ENCODE data around the gene TANC1. TPM values are rescaled to one million over a fixed set of nuclear protein-coding genes. Genes with fewer than 3 reads are reported as not detected.

Gene TANC1
- polyA plus RNA-seq, 2 of the 4 experiments (the other 2 are of a cell fraction), result 9.2 to 21.2 TPM

- TF ChIP-seq CEBPB (IDR thresholded peaks at IDR 0.05), result no peak
- no peak for TF ChIP-seq CTCF (IDR thresholded peaks at IDR 0.05)
Observed at GRCh38 chr2:159192371-159192918, 224.0 kb downstream of the TANC1 start (continued).

- CTCF ChIA-PET, result interaction anchor here (0.7 kb wide), 1 partner anchor 642 kb away, joined by 3 read pairs; no protein-coding TSS in a partner anchor
Observed at GRCh38 chr2:159193791-159194190, 225.4 kb downstream of the TANC1 start.

GRCh38 chr2:159194241-159194640, 225.8 kb downstream of the TANC1 start:
- ATAC-seq, result no peak
- Histone ChIP-seq H3K27ac (no peak overlapping the region), H3K4me2 (no peak overlapping the region), H3K9me3 (no peaks in the 10 kb centered on the region), H3K4me3 (no peak overlapping the region), H3K4me1 (no peaks in the 10 kb centered on the region)
- DNase-seq (ENCODE audit: low read depth in 1 of 2, low spot score in 1 of 2), result no peak
- 85% methylated on average over 10 of the region's 10 CpGs for WGBS (ENCODE audit: missing lambda C conversion rate)
- ChIA-PET CTCF (no interaction called here), POLR2A (no interaction called here)
- FAIRE-seq, result no peak
- TF ChIP-seq ELK1 (IDR thresholded peaks at IDR 0.05; ENCODE audit: low read depth, low read length) (no peak), EP300 (IDR thresholded peaks at IDR 0.05) (no peak), NFE2L2 (conservative IDR thresholded peaks at IDR 0.05; ENCODE audit: low read length) (no peak), CBX8 (IDR thresholded peaks at IDR 0.05) (no peak), KDM1A (IDR thresholded peaks at IDR 0.05; ENCODE audit: low read depth) (no peak), NPAS2 (CRISPR knock-in tag; IDR thresholded peaks at IDR 0.05; ENCODE audit: borderline replicate concordance) (no peak), HES2 (IDR thresholded peaks at IDR 0.05) (no peak), PHF8 (IDR thresholded peaks at IDR 0.05; ENCODE audit: borderline replicate concordance, low read depth) (no peak), RFX5 (IDR thresholded peaks at IDR 0.05) (no peak), FOXS1 (CRISPR knock-in tag; IDR thresholded peaks at IDR 0.05) (no peak), SREBF2 (IDR thresholded peaks at IDR 0.05) (no peak), HOXB5 (CRISPR knock-in tag; IDR thresholded peaks at IDR 0.05) (no peak), JUNB (IDR thresholded peaks at IDR 0.05) (no peak), FOSB (CRISPR knock-in tag; IDR thresholded peaks at IDR 0.05) (no peak), RAD21 (conservative IDR thresholded peaks at IDR 0.05 in 1 of 2, IDR thresholded peaks at IDR 0.05 in 1 of 2) (no peak), KDM5A (IDR thresholded peaks at IDR 0.05) (no peak), BCL3 (IDR thresholded peaks at IDR 0.05) (no peak)

More at GRCh38 chr2:159193791-159194190, 225.4 kb downstream of the TANC1 start:
- FAIRE-seq (no peak), DNase-seq (ENCODE audit: low read depth in 1 of 2, low spot score in 1 of 2) (no peak), ATAC-seq (no peak)
- 92% methylated on average over 4 of the region's 4 CpGs for WGBS (ENCODE audit: missing lambda C conversion rate)
- H3K27ac ChIP-seq, result no peak overlapping the region
- no peak for TF ChIP-seq CTCF (IDR thresholded peaks at IDR 0.05)
- TF ChIP-seq CHD2 (IDR thresholded peaks at IDR 0.05; ENCODE audit: low read length, partially characterized antibody), result no peak
- no peak for TF ChIP-seq PBX3 (IDR thresholded peaks at IDR 0.05)
- no peak for TF ChIP-seq E2F6 (IDR thresholded peaks at IDR 0.05; ENCODE audit: borderline replicate concordance, low read depth)
- no peak overlapping the region for H3K4me2 ChIP-seq
- no peaks in the 10 kb centered on the region for H3K4me1 ChIP-seq
- no peaks in the 10 kb centered on the region for H3K9me3 ChIP-seq
- POLR2A ChIA-PET, result no interaction called here
- H3K4me3 ChIP-seq, result no peak overlapping the region

Measured in A549 (cell line).